Right renal pelvis (tissue), 4 donors: ENCODE data around the gene MLLT3. TPM values are rescaled to one million over a fixed set of nuclear protein-coding genes. Genes with fewer than 3 reads are reported as not detected.

Experiments used
- DNase-seq, 4 donors: peaks; one replicate each; pipeline ENCODE4 v3.0.0-alpha.2; 2013; ENCODE audit warnings: low read depth in 4 of 4, low spot score in 3 of 4, missing footprints in 1 of 4
- polyA plus RNA-seq, 4 donors: library from polyadenylated mRNA; unstranded; fragments of 120-200 nt; gene quantifications; one replicate each; pipeline ENCODE4 v1.2.1, GENCODE V29; 2013; ENCODE audit not compliant: insufficient read length in 4 of 4

MLLT3 gene
- polyA plus RNA-seq, 4 donors = 29.0 to 36.0 (median 33.3) TPM

GRCh38 chr9:20488691-20489090 is 133.6 kb downstream of the MLLT3 start:
- no peak for DNase-seq

GRCh38 chr9:20486552-20486951 is 135.7 kb downstream of the MLLT3 start:
- no peak for DNase-seq

- no peak for DNase-seq
Measured at GRCh38 chr9:20481437-20481836, 140.9 kb downstream of the MLLT3 start.

- no peak for DNase-seq
Measured at GRCh38 chr9:20480249-20480648, 142.1 kb downstream of the MLLT3 start.

- no peak for DNase-seq
Measured at GRCh38 chr9:20479419-20480155, 142.7 kb downstream of the MLLT3 start.

GRCh38 chr9:20478786-20479185 is 143.5 kb downstream of the MLLT3 start:
- no peak for DNase-seq

GRCh38 chr9:20477940-20478620 is 144.2 kb downstream of the MLLT3 start:
- DNase-seq = no peak

GRCh38 chr9:20476912-20477521 is 145.3 kb downstream of the MLLT3 start:
- DNase-seq = peak; percentile 38 to 69 (median 50)

GRCh38 chr9:20474496-20474895 is 147.8 kb downstream of the MLLT3 start:
- DNase-seq = no peak

GRCh38 chr9:20473515-20474013 is 148.7 kb downstream of the MLLT3 start:
- no peak for DNase-seq

GRCh38 chr9:20472342-20473045 is 149.8 kb downstream of the MLLT3 start:
- no peak for DNase-seq

GRCh38 chr9:20466328-20467008 is 155.8 kb downstream of the MLLT3 start:
- no peak for DNase-seq

GRCh38 chr9:20464242-20464641 is 158.1 kb downstream of the MLLT3 start:
- DNase-seq = no peak

GRCh38 chr9:20463823-20464222 is 158.5 kb downstream of the MLLT3 start:
- DNase-seq = no peak

- DNase-seq = no peak
Measured at GRCh38 chr9:20462410-20462809, 159.9 kb downstream of the MLLT3 start.

GRCh38 chr9:20447291-20447690 is 175.0 kb downstream of the MLLT3 start:
- DNase-seq = no peak

- no peak for DNase-seq
Measured at GRCh38 chr9:20446248-20446647, 176.1 kb downstream of the MLLT3 start.

GRCh38 chr9:20442461-20443319 is 179.6 kb downstream of the MLLT3 start:
- DNase-seq = no peak

GRCh38 chr9:20441711-20442423 is 180.4 kb downstream of the MLLT3 start:
- no peak for DNase-seq
